H9 (cell line): ENCODE measurements around the gene NGF. TPM values are rescaled to one million over a fixed set of nuclear protein-coding genes. Genes with fewer than 3 reads are reported as not detected.

Source experiments
- DNase-seq: peaks from one replicate; pipeline ENCODE4 v3.0.0-alpha.2; 2017
- H2AFZ ChIP-seq: one replicate; pipeline ENCODE4 v1.6.1; 2013; ENCODE audit warnings: mild to moderate bottlenecking, low read length, control low read depth, moderate library complexity
- H2AK5ac ChIP-seq: 2 replicates; pipeline ENCODE4 v1.6.1; 2013; ENCODE audit warnings: low read length, control low read depth, mixed read lengths; ENCODE audit not compliant: insufficient read length
- H2BK120ac ChIP-seq: one replicate; pipeline ENCODE4 v1.6.1; 2013; ENCODE audit warnings: low read depth, mild to moderate bottlenecking, low read length, control low read depth, inconsistent platforms; ENCODE audit not compliant: poor library complexity, severe bottlenecking
- H2BK12ac ChIP-seq: 2 replicates; pipeline ENCODE4 v1.6.1; 2013; ENCODE audit warnings: low read length, control low read depth, mixed read lengths, low read depth; ENCODE audit not compliant: insufficient read length
- H2BK15ac ChIP-seq: 2 replicates; pipeline ENCODE4 v1.6.1; 2013; ENCODE audit warnings: low read depth, low read length, control low read depth
- H2BK20ac ChIP-seq: one replicate; pipeline ENCODE4 v1.6.1; 2013; ENCODE audit warnings: low read depth, mild to moderate bottlenecking, low read length, control low read depth, inconsistent platforms; ENCODE audit not compliant: poor library complexity, severe bottlenecking
- H2BK5ac ChIP-seq: 2 replicates; pipeline ENCODE4 v1.6.1; 2013; ENCODE audit warnings: low read length, control low read depth, mixed read lengths; ENCODE audit not compliant: insufficient read length
- H3K14ac ChIP-seq: 2 replicates; pipeline ENCODE4 v1.6.1; 2013; ENCODE audit warnings: low read length, control low read depth; ENCODE audit not compliant: insufficient read depth
- H3K18ac ChIP-seq: 2 replicates; pipeline ENCODE4 v1.6.1; 2013; ENCODE audit warnings: low read depth, mild to moderate bottlenecking, mixed read lengths, low read length, control low read depth; ENCODE audit not compliant: insufficient read length
- H3K23ac ChIP-seq: 2 replicates; pipeline ENCODE4 v1.6.1; 2013; ENCODE audit warnings: low read length, control low read depth, mixed read lengths, low read depth; ENCODE audit not compliant: insufficient read length
- H3K23me2 ChIP-seq: 2 replicates; pipeline ENCODE4 v1.6.1; 2013; ENCODE audit warnings: low read depth, mild to moderate bottlenecking, mixed read lengths, low read length, control low read depth; ENCODE audit not compliant: insufficient read length, poor library complexity, severe bottlenecking
- H3K27ac ChIP-seq: 2 replicates; pipeline ENCODE4 v1.5.1; 2013; ENCODE audit warnings: low read length, control low read depth, mixed read lengths, low read depth; ENCODE audit not compliant: insufficient read length
- H3K27me3 ChIP-seq: 2 replicates; pipeline ENCODE4 v1.6.1; 2013; ENCODE audit warnings: low read length, control low read depth, inconsistent platforms; ENCODE audit not compliant: insufficient read depth
- H3K4ac ChIP-seq: 2 replicates; pipeline ENCODE4 v1.6.1; 2013; ENCODE audit warnings: low read depth, mild to moderate bottlenecking, control low read depth, inconsistent platforms, low read length, moderate library complexity
- H3K4me1 ChIP-seq: 2 replicates; pipeline ENCODE4 v1.6.1; 2013; ENCODE audit warnings: low read length, control low read depth, inconsistent platforms; ENCODE audit not compliant: insufficient read depth
- H3K4me2 ChIP-seq: 2 replicates; pipeline ENCODE4 v1.6.1; 2013; ENCODE audit warnings: low read length, control low read depth, mixed read lengths; ENCODE audit not compliant: insufficient read length, insufficient read depth
- H3K56ac ChIP-seq: 2 replicates; pipeline ENCODE4 v1.6.1; 2013; ENCODE audit warnings: low read depth, mild to moderate bottlenecking, mixed read lengths, low read length, control low read depth; ENCODE audit not compliant: insufficient read length
- H3K79me1 ChIP-seq: 2 replicates; pipeline ENCODE4 v1.6.1; 2013; ENCODE audit warnings: low read depth, mild to moderate bottlenecking, moderate library complexity, low read length, control low read depth, inconsistent platforms; ENCODE audit not compliant: insufficient read depth, poor library complexity, severe bottlenecking
- H3K79me2 ChIP-seq: 2 replicates; pipeline ENCODE4 v1.6.1; 2013; ENCODE audit warnings: low read length, control low read depth, inconsistent platforms; ENCODE audit not compliant: insufficient read depth
- H3K9ac ChIP-seq: 2 replicates; pipeline ENCODE4 v1.6.1; 2013; ENCODE audit warnings: low read length, control low read depth, mixed read lengths; ENCODE audit not compliant: insufficient read length; ENCODE audit errors: extremely low read depth
- H3K9me3 ChIP-seq: one replicate; pipeline ENCODE4 v1.6.1; 2013; ENCODE audit warnings: low read depth, low read length, inconsistent platforms; ENCODE audit not compliant: control insufficient read depth
- H3T11ph ChIP-seq: one replicate; pipeline ENCODE4 v1.6.1; 2013; ENCODE audit warnings: mild to moderate bottlenecking, low read length, control low read depth, inconsistent platforms
- H4K20me1 ChIP-seq: one replicate; pipeline ENCODE4 v1.6.1; 2013; ENCODE audit not compliant: control insufficient read depth, insufficient read length, insufficient read depth
- H4K5ac ChIP-seq: 2 replicates; pipeline ENCODE4 v1.6.1; 2013; ENCODE audit warnings: low read depth, mild to moderate bottlenecking, mixed read lengths, low read length, control low read depth; ENCODE audit not compliant: insufficient read length
- H4K8ac ChIP-seq: replicated peaks from 2 replicates; pipeline ENCODE4 v1.6.1; 2013; ENCODE audit warnings: low read length, control low read depth, mixed read lengths, low read depth; ENCODE audit not compliant: insufficient read length
- H4K91ac ChIP-seq: 2 replicates; pipeline ENCODE4 v1.6.1; 2013; ENCODE audit warnings: low read depth, mild to moderate bottlenecking, moderate library complexity, mixed read lengths, low read length, control low read depth; ENCODE audit not compliant: insufficient read length
- H3K27ac Mint-ChIP-seq, 3 experiments: 2 replicates in 2 of 3; 3 replicates in 1 of 3; pipeline ENCODE4 v1.8.0; 2020 to 2021; ENCODE audit warnings: mixed read lengths in 3 of 3, mild to moderate bottlenecking in 1 of 3, moderate library complexity in 1 of 3
- H3K27me3 Mint-ChIP-seq: 2 replicates; pipeline ENCODE4 v1.8.0; 2021; ENCODE audit warnings: low read depth, mild to moderate bottlenecking, moderate library complexity, mixed read lengths
- H3K36me3 Mint-ChIP-seq, 3 experiments: 2 replicates in 2 of 3; 3 replicates in 1 of 3; pipeline ENCODE4 v1.8.0; 2020 to 2021; ENCODE audit warnings: low read depth in 3 of 3, mixed read lengths in 3 of 3; ENCODE audit not compliant: insufficient read depth in 1 of 3
- H3K4me1 Mint-ChIP-seq, 2 experiments: 2 replicates each; pipeline ENCODE4 v1.8.0; 2020; ENCODE audit warnings: mixed read lengths in 2 of 2
- H3K4me3 Mint-ChIP-seq, 2 experiments: 2 replicates in 1 of 2; 3 replicates in 1 of 2; pipeline ENCODE4 v1.8.0; 2020 to 2021; ENCODE audit warnings: mild to moderate bottlenecking in 2 of 2, mixed read lengths in 2 of 2, moderate library complexity in 1 of 2
- H3K9me3 Mint-ChIP-seq, 2 experiments: 2 replicates in 1 of 2; 3 replicates in 1 of 2; pipeline ENCODE4 v1.8.0; 2020; ENCODE audit warnings: mild to moderate bottlenecking in 2 of 2, mixed read lengths in 2 of 2, moderate library complexity in 1 of 2
- CTCF ChIP-seq: fragments of 200-600 bp; sonication (generic); conservative IDR thresholded peaks from 3 replicates; pipeline ENCODE4 v1.8.0; 2021; ENCODE audit warnings: antibody characterized with exemption, mild to moderate bottlenecking
- WGBS: extraction: QIAGEN DNeasy Blood & Tissue Kit; methylation state at CpG from one replicate; pipeline ENCODE4 v1.1.7; 2013; ENCODE audit warnings: missing lambda C conversion rate, low lambda C conversion rate, mixed read lengths; ENCODE audit not compliant: insufficient read length; ENCODE audit errors: extremely low coverage; 5-methylcytosine and 5-hydroxymethylcytosine counted together
- total RNA-seq: library from RNA; stranded (reverse); gene quantifications from 2 replicates; pipeline ENCODE4 v1.2.1, GENCODE V29; 2021

The NGF gene
- total RNA-seq, 1 experiment from 2014 or later = 0.22 TPM

GRCh38 chr1:115277276-115277675 lies 60.8 kb downstream of the NGF start:
- H3T11ph ChIP-seq = no peak overlapping the region
- TF ChIP-seq CTCF = no peak
- H3K27me3 Mint-ChIP-seq = no peaks in the 10 kb centered on the region; the same call in 1 of the 2 replicates

More at GRCh38 chr1:115277276-115277675, 60.8 kb downstream of the NGF start:
- Histone ChIP-seq H3K4me2 (no peak overlapping the region), H2BK20ac (no peak overlapping the region), H3K4me1 (no peaks in the 10 kb centered on the region), H3K18ac (no peak overlapping the region), H3K79me2 (no peaks in the 10 kb centered on the region), H3K56ac (no peak overlapping the region), H3K9ac (no peak overlapping the region), H3K23me2 (no peaks in the 10 kb centered on the region), H3K9me3 (no peaks in the 10 kb centered on the region), H3K79me1 (no peaks in the 10 kb centered on the region), H3K27me3 (no peaks in the 10 kb centered on the region), H3K14ac (no peak overlapping the region), H4K20me1 (no peaks in the 10 kb centered on the region), H4K5ac (no peak overlapping the region), H2BK15ac (no peak overlapping the region), H2BK5ac (no peak overlapping the region), H3K23ac (no peak overlapping the region), H4K8ac (no peak overlapping the region), H2AK5ac (no peak overlapping the region), H4K91ac (no peak overlapping the region), H3K27ac (no peak overlapping the region), H2BK120ac (no peak overlapping the region), H3K4ac (no peak overlapping the region), H2AFZ (no peak overlapping the region), H2BK12ac (no peak overlapping the region)
- no peak for DNase-seq
- Mint-ChIP-seq H3K27ac (no peak overlapping the region), H3K4me1 (no peaks in the 10 kb centered on the region), H3K4me3 (no peak overlapping the region), H3K9me3 (peaks cover 7 to 13% of the 10 kb centered on the region in 2 experiments), H3K36me3 (peaks cover 4 to 11% (median 4%) of the 10 kb centered on the region in 3 experiments; a peak in 2 of 7 replicates)
- no CpG with 5 or more reads among the region's 2 CpGs for WGBS
